HG03064 (cell line): ENCODE data around the gene ATP11A.
A peak's percentile ranks its signal among the peaks of the same experiment; 100 is the strongest.

Experiments used
- ATAC-seq: cut with Tn5 transposase; IDR thresholded peaks from one replicate; pipeline ENCODE4 v1.9.1; 2021; ENCODE audit warnings: low read depth; ENCODE audit not compliant: unreplicated experiment

The ATP11A gene

DNA sequence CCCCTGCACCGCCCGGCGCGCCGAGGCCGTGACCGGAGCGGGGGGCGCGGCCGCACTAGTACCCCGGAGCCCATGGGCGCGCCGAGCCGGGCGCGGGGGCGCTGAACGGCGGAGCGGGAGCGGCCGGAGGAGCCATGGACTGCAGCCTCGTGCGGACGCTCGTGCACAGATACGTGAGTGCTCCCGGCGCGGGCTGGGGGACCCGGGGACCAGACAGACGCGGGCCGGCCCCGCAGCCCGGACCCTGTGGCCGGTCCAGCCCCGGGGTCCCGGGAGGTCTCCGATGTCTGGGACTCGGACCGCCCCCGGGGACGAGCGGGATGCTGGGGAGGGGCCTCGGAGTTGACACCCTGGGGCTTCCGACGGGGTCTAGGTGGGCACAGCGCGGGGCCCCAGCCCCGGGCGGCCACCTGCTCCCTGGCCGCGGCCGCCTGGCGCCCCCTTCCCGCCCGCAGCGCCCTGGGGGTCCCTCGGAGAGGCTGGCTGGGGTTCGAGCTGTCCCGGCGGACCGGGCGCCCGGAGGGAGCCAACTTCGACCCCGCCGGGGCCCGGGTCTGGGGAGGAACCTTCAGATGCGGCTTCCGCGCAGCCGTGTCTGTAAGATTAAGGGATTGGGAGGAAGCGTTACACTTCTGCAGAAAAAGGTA is 568 bp downstream of the ATP11A start:
- peak; percentile 36 for ATAC-seq

DNA sequence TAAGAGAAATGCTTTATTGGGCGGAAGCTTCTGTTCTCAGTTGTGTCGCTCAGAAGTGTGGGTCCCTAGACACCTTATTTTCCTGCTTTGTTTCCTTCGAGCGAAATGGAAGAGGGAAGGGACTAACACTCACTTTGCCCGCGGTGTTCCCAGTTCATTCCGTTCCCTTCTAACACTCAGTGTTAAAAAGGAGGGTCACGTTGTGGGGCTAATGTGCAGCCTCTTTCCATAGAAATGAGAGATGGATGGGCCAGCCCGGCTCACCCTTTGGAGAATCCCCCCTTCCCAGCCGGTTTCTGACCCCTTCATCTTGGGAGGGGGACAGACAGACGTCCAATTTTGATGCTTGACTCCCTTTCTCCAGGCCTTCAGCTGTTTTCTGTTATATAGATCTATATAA is 2.3 kb downstream of the ATP11A start:
- ATAC-seq, result no peak

DNA sequence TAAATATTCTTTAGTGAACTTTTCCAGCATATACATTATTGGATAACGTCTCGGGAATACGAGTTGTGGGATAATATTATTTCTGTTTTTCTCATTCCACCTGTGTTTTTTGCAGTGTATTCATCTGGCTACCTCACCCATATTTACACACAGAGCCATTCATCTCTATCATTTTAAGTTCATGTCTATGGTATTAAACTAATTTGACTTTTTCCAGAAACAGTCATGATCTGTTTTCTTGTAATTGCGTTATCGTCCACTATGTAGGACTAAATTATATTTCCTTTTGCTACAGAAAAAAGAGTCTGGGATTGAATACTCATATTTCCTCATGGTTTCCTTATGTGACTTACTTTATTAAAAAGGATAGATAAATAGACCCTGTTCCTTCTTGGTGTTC is 2.7 kb downstream of the ATP11A start:
- no peak for ATAC-seq

DNA sequence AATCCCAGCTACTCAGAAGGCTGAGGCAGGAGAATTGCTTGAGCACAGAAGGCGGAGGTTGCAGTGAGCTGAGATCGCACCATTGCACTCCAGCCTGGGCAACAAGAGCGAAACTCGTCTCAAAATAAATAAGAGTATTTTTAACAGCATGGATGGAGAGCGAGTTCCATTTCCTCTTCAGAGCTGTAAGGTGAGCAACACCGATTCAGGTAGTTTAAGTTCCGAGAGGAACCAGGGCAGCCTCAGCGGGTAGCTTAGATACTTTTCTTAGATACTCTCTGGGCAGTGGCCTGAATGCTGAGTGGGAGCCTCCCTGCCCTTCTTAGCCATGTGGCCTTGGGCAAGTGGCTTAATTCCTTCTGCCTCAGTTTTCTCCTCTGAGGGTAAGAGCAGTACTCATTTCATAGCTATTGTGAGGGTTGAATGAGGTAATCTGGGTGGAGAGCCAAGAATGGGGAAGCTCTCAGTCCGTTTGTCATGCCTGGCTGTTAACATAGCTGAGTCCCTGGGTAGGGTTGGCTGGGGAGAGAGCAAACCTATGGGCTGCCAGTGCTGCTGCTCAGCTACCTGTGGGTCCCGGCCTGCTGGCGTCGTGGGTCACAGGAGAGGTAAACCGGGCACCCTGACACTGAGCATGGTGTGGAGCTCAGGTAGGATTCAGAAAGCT is 4.1 kb downstream of the ATP11A start:
- no peak for ATAC-seq

DNA sequence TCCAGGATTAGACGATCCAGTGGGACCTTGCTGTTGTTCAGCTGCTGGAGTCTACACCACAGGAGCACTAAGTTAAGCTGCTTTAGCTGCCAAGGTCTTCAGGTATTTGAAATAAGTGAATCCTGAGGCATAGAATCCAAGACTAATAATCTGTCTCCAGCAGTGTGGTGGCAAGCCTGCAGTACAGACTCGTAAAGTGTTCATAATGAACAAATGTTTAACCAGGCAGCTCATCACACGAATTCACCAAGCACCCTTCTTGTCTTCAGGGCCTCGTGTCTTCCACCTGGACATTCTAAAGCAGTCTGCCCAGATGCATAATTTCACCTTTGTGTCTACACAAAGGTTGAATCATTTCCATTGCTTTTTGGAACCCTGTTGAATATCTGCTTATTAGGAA is 5.3 kb downstream of the ATP11A start:
- no peak for ATAC-seq

DNA sequence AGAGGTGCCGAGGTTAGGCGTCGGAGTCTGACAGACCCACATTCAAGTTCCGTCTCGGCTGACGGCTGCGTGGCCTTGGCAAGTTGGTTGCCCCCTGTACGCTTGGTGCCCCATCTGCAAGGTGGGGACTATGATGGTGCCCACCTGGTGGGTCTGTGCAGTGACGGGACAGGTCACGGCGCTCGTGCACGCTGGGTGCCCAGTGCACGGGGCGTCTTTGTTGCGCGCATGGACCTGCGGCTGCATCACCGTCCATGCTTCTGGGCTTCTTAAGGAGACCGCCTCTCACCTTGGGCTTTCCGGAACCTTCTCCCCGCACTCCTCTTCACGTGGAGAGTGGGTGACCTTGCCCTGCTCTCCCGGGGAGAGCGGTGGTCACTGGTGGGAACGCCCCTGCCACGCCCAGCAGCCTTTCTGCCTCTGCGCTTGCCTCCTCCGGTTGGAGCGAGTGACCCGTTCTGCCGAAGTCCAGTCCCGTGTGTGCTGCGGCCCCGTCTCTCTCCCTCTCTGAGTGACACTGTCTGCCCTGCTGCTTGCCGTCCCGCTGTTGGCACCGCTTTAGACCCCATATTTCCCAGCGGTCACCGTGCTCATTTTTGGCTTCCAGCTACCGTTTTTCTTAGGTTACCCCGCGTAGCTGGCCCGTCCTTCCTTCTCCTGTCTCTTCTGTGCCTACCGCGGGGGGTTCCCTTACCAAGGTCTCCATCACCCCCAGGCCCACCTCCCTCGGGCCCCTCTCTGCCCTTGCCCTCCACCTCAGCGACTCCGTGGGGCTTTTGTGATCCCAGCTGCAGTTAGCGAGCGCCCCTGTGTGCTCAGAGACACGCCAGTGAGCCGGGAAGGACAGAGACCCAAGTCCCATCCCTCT is 6.4 kb downstream of the ATP11A start:
- ATAC-seq, result no peak

DNA sequence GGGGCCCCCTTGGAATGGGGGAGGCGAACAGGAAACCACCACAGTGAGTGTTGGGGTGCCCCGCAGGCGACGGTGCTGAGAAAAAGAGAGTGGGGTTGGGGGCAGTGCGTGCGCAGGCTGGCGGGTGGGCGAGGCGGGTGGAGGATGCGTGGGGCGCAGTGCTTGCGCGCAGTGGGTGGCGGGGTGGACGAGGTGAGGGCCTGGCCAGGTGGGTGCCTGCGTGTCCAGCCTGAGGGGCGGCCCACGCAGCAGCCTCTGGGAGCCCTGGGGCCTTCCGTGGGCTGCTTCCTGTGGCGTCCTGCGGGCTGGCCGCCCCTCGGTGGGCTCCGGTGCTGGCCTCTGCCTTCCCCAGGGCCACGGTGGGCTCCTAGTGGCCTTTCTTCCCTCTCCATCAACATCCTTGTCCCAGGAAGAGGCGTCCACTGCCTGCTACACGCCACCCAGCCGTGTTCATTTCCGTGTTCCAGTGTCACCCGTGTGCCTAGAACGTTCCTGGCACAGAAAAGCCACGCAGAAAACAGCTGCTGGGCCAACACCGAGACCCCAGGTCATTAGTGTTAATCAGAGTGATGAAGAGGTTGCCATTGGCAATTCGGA is 7.1 kb downstream of the ATP11A start:
- ATAC-seq, result no peak

DNA sequence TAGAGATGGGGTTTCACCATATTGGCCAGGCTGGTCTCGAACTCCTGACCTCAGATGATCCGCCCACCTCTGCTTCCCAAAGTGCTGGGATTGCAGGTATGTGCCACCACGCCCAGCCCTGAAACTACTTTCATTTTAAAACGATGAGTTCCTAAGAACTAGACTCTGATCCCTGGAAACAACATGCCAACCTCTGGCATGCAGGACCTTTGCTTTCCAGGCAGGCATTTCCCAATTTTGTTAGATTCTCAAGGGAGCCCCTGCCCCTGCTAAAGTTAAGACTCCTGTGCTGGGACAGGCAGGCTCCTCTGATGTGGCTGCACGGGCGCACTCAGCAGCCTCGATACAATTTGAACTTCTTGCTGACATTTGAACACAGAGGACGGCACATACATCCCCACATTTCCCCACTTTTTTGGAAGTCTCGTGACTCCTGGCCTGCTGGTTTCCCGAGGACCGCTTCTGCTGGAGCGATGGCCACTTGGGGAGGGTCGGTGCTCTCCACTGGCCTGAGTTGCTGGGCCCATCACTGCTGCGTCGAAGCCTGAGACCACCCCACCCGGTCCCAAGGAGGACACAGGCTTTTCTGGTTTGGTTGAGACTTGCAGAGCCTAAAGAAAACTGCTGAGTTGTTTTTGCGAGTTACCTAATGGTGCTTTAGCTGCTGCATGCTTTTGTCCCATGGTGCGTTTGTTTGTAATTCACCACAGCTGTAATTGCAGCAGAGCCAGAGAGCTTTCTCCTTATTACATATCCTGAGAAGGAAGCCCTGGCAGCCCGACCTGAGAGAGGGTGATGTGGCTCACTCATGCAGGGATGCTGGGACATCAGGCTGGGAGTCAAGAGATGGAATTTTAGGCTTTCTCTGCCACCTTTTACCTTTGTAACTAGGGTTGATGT is 8.2 kb downstream of the ATP11A start:
- no peak for ATAC-seq

DNA sequence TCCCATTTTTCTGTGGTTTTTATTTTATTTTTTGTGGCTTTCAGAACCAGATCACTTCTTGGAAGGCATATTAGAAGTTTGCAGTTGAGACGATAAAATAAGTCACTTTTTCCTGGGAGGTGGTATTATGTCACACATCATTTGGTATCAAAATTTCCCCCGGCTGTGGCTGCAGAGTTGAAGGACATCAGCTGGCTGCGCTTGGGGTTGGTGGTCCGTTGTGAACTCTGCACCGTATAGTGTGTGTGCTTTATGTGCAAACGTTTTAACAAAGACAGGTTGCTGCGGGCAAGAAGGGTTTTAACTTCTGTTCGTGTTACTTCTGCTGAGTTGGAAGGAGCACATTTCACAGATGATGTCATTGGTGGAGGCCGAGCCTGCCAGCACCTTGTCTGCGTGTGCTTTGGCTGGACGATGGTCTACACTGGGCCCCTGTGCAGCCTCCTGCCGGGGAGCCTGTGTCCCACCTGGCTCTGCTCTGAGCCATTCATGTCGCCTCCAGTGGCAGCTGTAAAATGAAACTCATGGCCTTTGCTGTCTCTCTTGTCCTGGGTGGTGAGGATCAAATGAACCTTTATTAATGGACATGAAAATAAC is 9.6 kb downstream of the ATP11A start:
- no peak for ATAC-seq

DNA sequence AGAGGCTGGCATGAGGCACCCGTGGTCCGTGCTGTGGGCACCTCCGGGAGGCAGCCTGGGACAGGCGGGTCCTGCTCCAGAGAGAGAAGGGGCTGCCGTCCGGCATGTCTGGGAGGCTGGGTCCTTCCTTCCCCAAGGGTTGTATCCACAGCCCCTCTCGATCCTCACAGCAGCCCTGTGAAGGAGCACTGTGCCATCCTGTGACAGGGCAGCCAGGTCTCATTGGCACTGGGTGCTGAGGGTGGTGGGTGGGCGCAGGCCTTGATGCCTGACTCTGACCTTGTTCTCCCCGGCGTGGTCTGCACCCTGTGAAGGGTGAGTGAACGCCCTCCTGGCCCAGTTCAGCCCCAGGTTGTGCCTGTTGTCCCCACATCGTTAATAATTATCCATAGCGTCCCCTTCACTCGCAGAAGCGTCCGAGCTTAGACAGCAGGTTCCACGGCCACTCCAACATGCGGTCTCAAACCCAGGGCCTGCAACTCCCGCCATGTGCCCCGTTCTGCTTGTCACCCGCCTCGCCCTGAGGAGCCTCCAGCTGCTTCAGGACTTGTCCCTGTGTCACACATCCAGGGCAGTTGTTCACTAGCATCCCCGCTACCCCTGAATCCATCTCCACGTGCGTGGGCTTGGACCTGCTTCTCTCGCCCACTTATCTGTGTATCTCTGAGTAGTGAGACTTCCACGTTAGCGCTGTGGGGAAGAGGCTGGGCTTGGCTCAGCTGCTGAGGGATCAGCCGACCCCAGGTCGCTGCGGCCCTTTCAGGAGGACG is 10.6 kb downstream of the ATP11A start:
- no peak for ATAC-seq

DNA sequence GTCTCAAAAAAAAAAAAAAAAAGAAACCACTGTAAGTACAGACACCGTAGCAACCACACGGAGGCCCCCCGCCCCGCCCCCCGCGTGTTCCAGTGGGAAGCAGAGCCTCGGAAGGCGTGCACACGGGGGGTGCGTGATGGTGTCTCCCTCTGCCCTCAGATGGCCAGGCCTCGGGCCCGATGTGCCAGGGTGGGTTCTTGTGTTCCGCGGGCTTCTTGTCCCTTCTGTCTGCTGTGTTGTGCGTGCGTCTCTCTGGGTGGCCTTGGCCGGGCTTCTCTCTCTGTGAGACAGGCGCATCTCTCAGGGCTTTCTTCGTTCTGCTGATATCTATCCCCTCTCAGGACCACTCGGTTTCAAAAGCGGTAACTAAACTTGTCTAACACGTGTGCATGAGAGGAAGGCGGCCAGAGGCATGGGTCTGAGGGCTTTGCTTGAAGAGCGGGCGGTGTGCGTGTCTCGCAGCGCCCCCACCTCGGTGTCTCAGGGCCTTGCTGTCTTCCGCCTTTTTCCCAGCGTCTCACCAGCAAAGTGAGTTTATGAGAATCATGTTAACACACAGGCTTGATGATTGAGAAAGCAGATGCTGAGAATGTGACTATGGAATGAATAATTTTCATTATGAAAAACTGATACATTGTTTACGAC is 12.6 kb downstream of the ATP11A start:
- ATAC-seq, result no peak

DNA sequence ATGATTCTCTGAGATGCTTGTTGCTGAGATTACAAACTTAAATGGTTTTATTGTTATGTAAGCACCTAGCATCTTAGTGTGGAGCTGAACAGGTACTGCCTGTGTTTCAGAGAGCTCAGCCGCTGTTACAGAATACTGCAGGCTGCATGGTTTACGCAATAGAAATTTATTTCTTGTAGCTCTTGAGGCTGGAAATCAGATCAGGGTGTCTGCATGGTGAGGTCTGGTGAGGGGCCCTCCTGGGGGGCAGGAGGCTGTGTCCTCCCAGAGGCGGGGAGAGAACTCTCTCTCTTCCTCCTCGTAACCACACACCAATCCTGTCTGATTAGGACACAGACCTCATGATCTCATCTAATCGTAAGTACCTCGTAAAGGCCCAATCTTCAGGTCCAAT is 13.1 kb downstream of the ATP11A start:
- no peak for ATAC-seq

DNA sequence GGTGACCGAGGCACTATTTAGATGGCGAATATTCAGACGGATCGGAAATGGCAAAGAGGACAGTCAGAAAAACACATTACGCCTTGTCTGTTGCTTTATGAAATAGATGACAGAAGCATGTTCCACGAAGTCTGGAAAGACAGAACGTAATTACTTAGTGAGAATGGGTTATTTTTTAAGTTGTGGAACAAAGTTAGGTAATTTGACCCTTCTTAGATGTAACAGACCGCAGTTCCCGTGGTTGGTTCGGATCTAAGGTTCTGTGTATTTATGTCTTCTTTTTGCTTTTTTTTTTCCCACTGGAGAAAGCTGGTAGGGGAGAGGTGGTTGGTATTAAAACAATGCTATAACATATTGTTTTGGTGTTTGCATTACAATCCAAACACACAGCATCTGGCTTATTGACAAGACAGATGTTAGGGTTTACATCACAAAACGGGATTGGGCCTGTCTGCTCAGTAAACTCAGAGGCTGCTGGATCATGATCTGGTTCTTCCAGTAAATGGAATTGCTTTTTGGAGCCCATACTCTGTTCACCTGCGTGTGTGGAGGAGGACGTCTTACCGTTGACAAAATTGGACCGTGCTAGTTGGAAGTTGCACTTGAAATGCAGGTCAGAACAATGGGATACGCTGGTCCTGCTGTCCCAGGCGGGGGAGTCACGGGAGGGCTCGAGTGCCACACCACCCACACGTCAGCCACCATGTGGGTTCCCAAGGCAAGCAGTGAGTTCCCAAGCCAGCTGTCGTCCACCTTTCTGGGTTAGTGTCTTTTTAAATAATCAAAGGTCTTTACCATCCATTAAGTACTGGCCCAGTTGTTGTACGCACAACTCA is 13.8 kb downstream of the ATP11A start:
- no peak for ATAC-seq

DNA sequence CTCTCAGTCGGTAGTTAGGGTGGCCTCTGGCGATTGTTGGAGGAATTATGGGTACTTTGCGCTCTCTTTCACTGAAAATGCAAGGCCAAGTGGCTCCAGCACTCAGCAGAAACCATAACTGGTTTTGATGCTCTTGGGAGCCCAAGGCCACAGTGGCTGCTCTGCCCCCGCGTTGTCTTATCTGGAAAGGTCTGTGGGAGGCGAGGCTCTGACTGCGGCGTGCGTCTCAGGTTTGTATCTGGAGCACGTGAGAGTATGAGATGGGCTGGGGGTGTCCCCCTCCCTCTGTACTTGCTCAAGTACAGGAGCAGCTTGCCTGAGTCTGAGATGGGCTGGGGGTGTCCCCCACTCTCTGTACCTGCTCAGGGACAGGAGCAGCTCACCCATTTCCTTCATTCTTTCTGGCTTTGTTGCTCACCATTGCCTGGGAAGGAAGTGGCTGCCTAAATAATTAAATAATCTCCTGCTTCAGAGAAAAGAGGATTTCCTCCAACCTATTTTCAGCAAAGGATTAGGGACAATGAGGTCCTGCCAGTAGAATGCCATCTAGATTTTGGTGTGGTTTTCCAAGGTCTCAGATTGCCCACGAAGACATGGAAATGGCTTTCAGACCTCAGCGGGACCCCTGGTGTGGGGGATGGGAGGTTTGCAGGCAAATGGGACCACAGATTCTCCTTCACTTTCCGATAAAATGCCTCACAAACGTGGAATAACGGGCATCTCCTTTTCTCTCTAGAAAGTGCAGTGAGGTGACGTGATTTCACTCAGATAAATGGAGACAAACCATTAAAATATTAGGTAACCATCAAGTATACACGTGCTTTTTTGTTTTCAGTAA is 14.7 kb downstream of the ATP11A start:
- ATAC-seq, result no peak

DNA sequence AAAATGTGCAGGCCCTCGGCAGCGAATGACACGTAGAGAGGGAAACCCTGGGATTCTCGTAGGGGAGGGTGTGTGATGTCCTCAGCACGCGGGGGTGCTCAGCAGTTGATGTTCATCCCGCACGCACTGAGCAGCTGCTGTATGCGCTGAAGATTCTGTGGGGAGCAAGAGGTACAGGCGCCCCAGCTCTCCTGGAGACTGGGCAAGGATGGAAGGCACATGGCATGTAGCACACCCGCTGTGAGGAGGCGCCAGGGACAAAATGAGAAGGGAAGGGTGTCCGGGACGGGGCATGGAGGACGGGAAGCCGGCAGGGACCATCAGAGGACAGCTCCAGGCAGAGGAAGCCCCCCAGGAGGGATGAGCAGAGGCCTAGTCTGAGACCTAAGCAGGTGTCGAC is 15.4 kb downstream of the ATP11A start:
- no peak for ATAC-seq

DNA sequence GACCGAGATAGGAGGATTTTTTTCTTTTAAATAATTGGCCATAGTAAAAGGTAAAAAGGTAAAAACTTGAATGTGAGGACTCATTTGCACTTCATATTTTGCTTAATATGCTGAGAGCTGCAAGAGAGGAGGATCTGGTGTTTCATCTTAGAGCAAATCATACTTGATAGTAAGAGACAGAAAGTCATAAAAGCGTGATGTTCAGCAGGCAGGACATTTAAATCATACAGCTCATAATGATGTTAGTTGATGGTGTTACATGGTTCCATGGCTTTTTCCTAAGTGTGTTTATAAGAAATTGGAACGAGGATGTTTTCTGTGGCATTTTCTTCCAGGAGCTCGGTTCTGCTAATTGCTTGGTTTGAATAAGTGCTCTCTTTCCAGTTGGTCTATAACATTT is 16.3 kb downstream of the ATP11A start:
- no peak for ATAC-seq
